Vagina (tissue), 2 donors: ENCODE measurements around the gene TMEM259.

ENCODE experiments used
- POLR2AphosphoS5 ChIP-seq, 2 donors: sonication (generic); formaldehyde crosslinking; IDR thresholded peaks; one replicate each; pipeline ENCODE4 v1.9.0; 2017; ENCODE audit warnings: antibody characterized with exemption in 2 of 2, mild to moderate bottlenecking in 2 of 2, low read depth in 1 of 2; ENCODE audit not compliant: insufficient read depth in 1 of 2
- TF ChIP-seq, protein P1 (sequence below), 3 experiments: fragments of 450-650 bp in 2 of 3; fragments of 200-600 bp in 1 of 3; sonication (generic) in 1 of 3; IDR thresholded peaks; one replicate each; pipeline ENCODE4 v1.5.1; 2017 to 2019; ENCODE audit warnings: antibody characterized with exemption in 3 of 3, mild to moderate bottlenecking in 2 of 3, moderate library complexity in 2 of 3

DNA sequence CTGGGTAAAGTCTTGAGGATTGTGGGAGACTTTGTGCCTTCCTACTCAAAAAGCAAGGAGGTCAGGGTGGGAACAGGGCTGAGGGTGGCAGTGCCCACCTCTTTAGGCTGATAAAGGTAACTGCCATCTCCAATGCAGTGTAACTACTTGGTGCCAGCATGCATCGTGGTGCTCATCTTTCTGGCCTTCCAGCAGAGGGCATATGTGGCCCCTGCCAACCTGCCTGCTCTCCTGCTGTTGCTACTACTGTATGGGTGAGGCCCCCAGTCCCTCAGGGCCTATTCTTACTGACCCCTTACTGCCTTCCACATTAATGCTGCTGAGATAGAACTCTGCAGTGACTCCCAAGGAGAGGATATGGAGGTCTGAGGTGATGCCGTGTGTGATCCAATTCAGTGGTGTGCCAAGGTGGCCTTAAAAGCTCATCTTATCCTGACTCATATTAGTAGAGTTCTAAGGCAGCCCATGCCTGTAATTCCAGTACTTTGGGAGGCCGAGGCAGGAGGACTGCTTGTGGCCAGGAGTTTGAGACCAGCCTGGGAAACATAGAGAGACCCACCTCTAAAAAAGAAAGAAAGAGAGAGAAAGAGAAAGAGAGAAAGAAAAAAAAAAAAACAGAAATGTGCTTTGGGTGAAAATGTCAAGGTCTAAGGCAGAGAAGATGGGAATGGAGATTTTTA, 36.4 kb upstream of the TMEM259 start:
- TF ChIP-seq, protein P1, sequence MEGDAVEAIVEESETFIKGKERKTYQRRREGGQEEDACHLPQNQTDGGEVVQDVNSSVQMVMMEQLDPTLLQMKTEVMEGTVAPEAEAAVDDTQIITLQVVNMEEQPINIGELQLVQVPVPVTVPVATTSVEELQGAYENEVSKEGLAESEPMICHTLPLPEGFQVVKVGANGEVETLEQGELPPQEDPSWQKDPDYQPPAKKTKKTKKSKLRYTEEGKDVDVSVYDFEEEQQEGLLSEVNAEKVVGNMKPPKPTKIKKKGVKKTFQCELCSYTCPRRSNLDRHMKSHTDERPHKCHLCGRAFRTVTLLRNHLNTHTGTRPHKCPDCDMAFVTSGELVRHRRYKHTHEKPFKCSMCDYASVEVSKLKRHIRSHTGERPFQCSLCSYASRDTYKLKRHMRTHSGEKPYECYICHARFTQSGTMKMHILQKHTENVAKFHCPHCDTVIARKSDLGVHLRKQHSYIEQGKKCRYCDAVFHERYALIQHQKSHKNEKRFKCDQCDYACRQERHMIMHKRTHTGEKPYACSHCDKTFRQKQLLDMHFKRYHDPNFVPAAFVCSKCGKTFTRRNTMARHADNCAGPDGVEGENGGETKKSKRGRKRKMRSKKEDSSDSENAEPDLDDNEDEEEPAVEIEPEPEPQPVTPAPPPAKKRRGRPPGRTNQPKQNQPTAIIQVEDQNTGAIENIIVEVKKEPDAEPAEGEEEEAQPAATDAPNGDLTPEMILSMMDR (IDR thresholded peaks at IDR 0.05): no peak
- TF ChIP-seq POLR2AphosphoS5 (IDR thresholded peaks at IDR 0.05; ENCODE audit: insufficient read depth in 1 of 2, low read depth in 1 of 2): no peak
